A549 treated with CORT108297 at 1 μM for 4 hours (cell line): ENCODE data around the gene SSBP2. TPM values are rescaled to one million over a fixed set of nuclear protein-coding genes. Genes with fewer than 3 reads are reported as not detected.

Experiments
- total RNA-seq: library from RNA; stranded (reverse); fragments of 200-300 nt; extraction: Qiagen RNA extraction; gene quantifications from 5 replicates; pipeline ENCODE4 v1.2.3, GENCODE V29; 2022

SSBP2 gene
- 8.2 to 9.7 TPM (median 9.1 TPM) in 5 replicates for total RNA-seq

DNA sequence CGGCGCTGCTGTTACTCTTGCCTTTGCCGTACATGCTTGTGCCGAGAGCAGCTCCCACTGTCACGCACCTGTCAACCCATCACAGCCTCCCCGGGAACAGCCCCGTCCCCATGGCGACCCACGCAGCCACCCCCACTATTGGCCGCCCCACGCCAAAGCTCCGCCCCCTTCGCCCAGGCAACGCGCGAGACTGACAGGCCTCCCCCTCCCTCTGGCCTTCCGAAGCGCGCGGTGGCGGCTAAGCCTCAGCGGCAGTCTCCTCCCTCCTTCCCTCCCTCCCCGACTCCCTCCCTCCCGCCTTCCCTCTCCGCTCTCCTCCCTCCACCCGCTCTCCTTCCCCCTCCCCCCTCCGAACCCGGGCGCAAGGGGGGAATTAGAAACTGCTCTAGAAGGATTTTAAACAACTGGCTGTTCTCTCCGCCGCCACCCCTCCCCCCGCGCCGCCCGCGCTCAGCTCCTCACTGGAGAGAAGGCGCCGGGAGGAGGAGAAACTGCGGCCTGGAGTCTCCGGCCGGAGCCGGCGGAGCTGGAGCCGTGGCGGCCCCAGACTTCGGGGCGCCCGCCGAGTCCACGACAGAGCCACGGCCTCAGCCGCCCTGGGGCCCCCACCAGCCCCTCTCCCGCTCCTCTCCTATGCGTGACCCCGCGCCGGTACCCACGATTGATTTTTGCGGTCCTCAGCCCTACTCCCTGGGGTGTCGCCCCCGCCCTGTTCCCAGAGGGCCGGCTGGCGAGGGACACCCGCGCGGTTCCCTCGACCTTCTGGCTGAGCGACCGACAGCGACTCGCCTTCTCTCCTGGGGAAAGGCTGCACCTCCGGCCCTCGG, at the start of gene SSBP2:
Gene SSBP2 (minus strand): TSS at position 89 of the 827 bp plus-strand sequence. CDS start 55 bp downstream, at position 34.

GRCh38 chr5:81393783-81394718, 356.8 kb downstream of the SSBP2 start, which contains the start of gene ACOT12:
Gene ACOT12, minus strand, starts transcription at chr5:81394134. Its CDS starts 20 bp downstream, at chr5:81394114.

Other genes with a start within 250 kb of the SSBP2 start
- gene ATG10, start 220.9 kb upstream of the SSBP2 start, total RNA-seq: 6.9 to 11.0 TPM (median 8.0 TPM) in 5 replicates